ENCODE results near the gene PPM1F.

The PPM1F gene

GRCh38 chr22:21975854-21976345 lies 23.3 kb upstream of the PPM1F start:
- no peak for DNase-seq (ENCODE audit: low read depth)

- DNase-seq (ENCODE audit: low read depth): no peak
These were observed 22.6 kb upstream of the PPM1F start for GRCh38 chr22:21975273-21975672.

GRCh38 chr22:21974058-21974649 lies 21.5 kb upstream of the PPM1F start:
- peak; percentile 3 for DNase-seq (ENCODE audit: low read depth)

GRCh38 chr22:21972806-21973205 lies 20.2 kb upstream of the PPM1F start:
- no peak for DNase-seq (ENCODE audit: low read depth)

GRCh38 chr22:21972293-21972779 lies 19.7 kb upstream of the PPM1F start:
- DNase-seq (ENCODE audit: low read depth): peak; percentile 35

- DNase-seq (ENCODE audit: low read depth): no peak
These were observed 19.2 kb upstream of the PPM1F start for GRCh38 chr22:21971858-21972275.

GRCh38 chr22:21970800-21971617 lies 18.4 kb upstream of the PPM1F start:
- DNase-seq (ENCODE audit: low read depth): no peak

GRCh38 chr22:21970037-21970799 lies 17.6 kb upstream of the PPM1F start:
- DNase-seq (ENCODE audit: low read depth): no peak

- no peak for DNase-seq (ENCODE audit: low read depth)
These were observed 15.9 kb upstream of the PPM1F start for GRCh38 chr22:21968452-21969129.

GRCh38 chr22:21967693-21968271 lies 15.1 kb upstream of the PPM1F start:
- DNase-seq (ENCODE audit: low read depth): no peak

- no peak for DNase-seq (ENCODE audit: low read depth)
These were observed 14.2 kb upstream of the PPM1F start for GRCh38 chr22:21966643-21967516.

- DNase-seq (ENCODE audit: low read depth): no peak
These were observed 13.2 kb upstream of the PPM1F start for GRCh38 chr22:21965762-21966288.

GRCh38 chr22:21964918-21965484 lies 12.4 kb upstream of the PPM1F start:
- no peak for DNase-seq (ENCODE audit: low read depth)

- DNase-seq (ENCODE audit: low read depth): no peak
These were observed 11.6 kb upstream of the PPM1F start for GRCh38 chr22:21964234-21964633.

- DNase-seq (ENCODE audit: low read depth): no peak
These were observed 11.2 kb upstream of the PPM1F start for GRCh38 chr22:21963790-21964211.

GRCh38 chr22:21963286-21963685 lies 10.6 kb upstream of the PPM1F start:
- no peak for DNase-seq (ENCODE audit: low read depth)

GRCh38 chr22:21962655-21962949 lies 10.0 kb upstream of the PPM1F start:
- no peak for DNase-seq (ENCODE audit: low read depth)

- DNase-seq (ENCODE audit: low read depth): peak; percentile 40
These were observed 9.4 kb upstream of the PPM1F start for GRCh38 chr22:21961886-21962654.

- DNase-seq (ENCODE audit: low read depth): no peak
These were observed 8.6 kb upstream of the PPM1F start for GRCh38 chr22:21961127-21961867.
